Superior temporal gyrus (tissue), 1 donor: Measurements from ENCODE around the gene C2CD4D.

Experiments
- DNase-seq: peaks from one replicate; pipeline ENCODE4 v3.0.0-alpha.2; 2016; ENCODE audit errors: extremely low spot score

The C2CD4D gene

DNA sequence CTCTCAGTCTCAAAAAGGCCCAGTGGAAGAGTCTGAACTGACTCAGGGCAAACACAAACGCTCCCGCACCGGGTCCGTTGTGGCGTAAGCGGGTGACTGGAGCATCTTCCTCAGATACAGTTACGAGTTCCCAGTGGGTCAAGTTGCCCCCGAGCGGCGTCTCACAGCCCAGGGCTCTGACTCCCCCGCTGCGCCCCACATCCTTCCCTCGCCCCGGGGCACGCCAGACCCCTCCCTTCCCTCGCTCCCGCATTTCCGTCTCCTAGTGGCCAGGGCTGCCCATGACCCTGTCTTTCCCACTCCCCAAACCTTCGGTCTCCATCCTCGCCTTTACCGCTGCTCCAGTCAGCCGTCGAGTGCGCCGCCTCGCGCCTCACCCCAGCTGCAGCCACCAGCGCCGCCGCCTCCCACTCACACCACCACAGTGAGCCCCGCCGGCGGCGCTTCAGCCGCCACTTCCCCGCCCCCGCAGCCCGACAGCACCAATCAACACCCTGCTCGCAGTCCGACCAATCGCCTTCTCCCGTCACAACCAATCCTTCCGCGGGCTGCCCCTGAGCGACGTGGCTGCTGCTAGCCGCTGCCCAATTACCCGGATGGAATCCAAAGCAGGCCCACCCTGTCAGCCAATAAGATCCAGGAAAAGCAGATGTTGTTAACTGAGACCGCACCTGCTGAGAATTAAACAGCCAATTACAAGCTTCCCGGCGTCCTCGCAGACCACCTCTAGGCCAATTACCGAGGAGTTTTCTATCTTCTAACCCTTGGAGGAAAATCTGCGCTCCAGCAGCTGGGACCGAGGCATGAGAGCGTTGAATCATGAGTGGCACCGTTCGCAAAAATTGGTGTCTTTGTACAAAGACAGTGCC is 49.3 kb downstream of the C2CD4D start, which contains the start of gene TDRKH:
Gene TDRKH, minus strand, starts transcription at position 430 of the 869 bp plus-strand sequence. CDS start 7,478 bp downstream, outside the sequence.
- peak; percentile 99 for DNase-seq
